ENCODE results near the gene DCHS1.

DNA sequence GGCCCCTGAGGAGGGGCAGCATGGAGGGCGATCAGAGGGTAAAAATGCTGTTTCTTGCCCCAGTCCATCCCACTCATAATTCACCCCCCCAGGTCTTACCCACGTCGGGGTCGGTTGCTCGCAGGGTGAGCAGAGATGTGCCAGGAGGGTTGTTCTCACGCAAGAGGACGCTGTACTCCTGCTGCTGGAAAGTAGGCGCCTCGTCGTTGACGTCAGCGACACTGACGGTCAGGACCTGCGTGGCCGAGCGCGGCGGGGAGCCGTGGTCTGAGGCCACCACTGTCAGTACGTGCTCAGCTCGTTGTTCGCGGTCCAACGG lies 26.1 kb downstream of the DCHS1 start:
- TF ChIP-seq CTCF (IDR thresholded peaks at IDR 0.05; ENCODE audit: low read depth, low read length, missing input control) (no peak), RAD21 (IDR thresholded peaks at IDR 0.05) (no peak), HNF4G (IDR thresholded peaks at IDR 0.05) (no peak), FOXA1 (IDR thresholded peaks at IDR 0.05) (no peak), GABPA (IDR thresholded peaks at IDR 0.05 in 1 of 2, conservative IDR thresholded peaks at IDR 0.05 in 1 of 2) (no peak), EGR1 (IDR thresholded peaks at IDR 0.05; ENCODE audit: low read depth in 2 of 2) (no peak), YY1 (IDR thresholded peaks at IDR 0.05) (no peak), REST (IDR thresholded peaks at IDR 0.05) (no peak), JUND (IDR thresholded peaks at IDR 0.05) (no peak), RXRA (IDR thresholded peaks at IDR 0.05) (no peak), ATF3 (IDR thresholded peaks at IDR 0.05) (no peak), TAF1 (conservative IDR thresholded peaks at IDR 0.05) (no peak)
- TF ChIP-seq, protein P1, sequence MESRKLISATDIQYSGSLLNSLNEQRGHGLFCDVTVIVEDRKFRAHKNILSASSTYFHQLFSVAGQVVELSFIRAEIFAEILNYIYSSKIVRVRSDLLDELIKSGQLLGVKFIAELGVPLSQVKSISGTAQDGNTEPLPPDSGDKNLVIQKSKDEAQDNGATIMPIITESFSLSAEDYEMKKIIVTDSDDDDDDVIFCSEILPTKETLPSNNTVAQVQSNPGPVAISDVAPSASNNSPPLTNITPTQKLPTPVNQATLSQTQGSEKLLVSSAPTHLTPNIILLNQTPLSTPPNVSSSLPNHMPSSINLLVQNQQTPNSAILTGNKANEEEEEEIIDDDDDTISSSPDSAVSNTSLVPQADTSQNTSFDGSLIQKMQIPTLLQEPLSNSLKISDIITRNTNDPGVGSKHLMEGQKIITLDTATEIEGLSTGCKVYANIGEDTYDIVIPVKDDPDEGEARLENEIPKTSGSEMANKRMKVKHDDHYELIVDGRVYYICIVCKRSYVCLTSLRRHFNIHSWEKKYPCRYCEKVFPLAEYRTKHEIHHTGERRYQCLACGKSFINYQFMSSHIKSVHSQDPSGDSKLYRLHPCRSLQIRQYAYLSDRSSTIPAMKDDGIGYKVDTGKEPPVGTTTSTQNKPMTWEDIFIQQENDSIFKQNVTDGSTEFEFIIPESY (IDR thresholded peaks at IDR 0.05) = no peak
- TF ChIP-seq, protein P2, sequence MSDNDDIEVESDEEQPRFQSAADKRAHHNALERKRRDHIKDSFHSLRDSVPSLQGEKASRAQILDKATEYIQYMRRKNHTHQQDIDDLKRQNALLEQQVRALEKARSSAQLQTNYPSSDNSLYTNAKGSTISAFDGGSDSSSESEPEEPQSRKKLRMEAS (IDR thresholded peaks at IDR 0.05) = no peak
